Breast epithelium (tissue), 3 donors: ENCODE results near the gene NELL1.

Experiments
- CTCF ChIP-seq, 3 donors: fragments of 450-650 bp; IDR thresholded peaks; one replicate each; pipeline ENCODE4 v1.5.1; 2016 to 2017; ENCODE audit warnings: antibody characterized with exemption in 3 of 3, mild to moderate bottlenecking in 3 of 3, moderate library complexity in 3 of 3
- POLR2A ChIP-seq: fragments of 450-650 bp; IDR thresholded peaks from one replicate; pipeline ENCODE4 v1.6.1; 2016; ENCODE audit warnings: antibody characterized with exemption, mild to moderate bottlenecking, moderate library complexity
- POLR2AphosphoS5 ChIP-seq, 3 donors: sonication (generic); formaldehyde crosslinking; IDR thresholded peaks; one replicate each; pipeline ENCODE4 v1.6.1; 2017; ENCODE audit warnings: antibody characterized with exemption in 3 of 3

DNA sequence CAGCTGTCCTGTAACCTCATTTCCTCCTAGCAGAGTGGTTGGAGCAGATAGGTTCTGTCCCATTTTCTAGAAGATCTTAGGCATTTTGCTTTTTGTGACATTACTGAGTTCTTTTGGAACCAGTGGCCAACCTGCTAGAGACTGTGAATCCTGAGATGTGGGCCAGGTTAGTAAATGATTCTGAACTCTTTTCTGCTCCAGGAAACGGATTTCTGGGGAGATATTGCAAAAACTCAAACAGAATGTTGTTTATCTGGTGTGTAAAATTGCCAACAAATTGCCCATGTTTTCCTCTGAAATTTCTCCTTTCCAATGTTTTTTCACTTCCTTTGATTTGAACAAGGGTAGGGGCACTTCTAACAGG, 37.2 kb upstream of the NELL1 start:
- no peak for TF ChIP-seq CTCF (IDR thresholded peaks at IDR 0.05)
- no peak for TF ChIP-seq POLR2A
- no peak for TF ChIP-seq POLR2AphosphoS5 (IDR thresholded peaks at IDR 0.05)
